IMR-90 (cell line): ENCODE results near the gene ARF3. TPM values are rescaled to one million over a fixed set of nuclear protein-coding genes. Genes with fewer than 3 reads are reported as not detected.

ENCODE experiments used
- ATAC-seq: fragments of 200-7000 bp; cut with Tn5 transposase; 2 replicates; pipeline ENCODE4 v1.9.1; 2020; ENCODE audit warnings: low read depth, mild to moderate bottlenecking, moderate library complexity
- BruUV-seq: library from RNA; stranded (reverse); fragments of 400-500 nt; replicated peaks from 2 replicates; lab custom pipeline; 2021; lab: Mats Ljungman, UMichigan
- CTCF ChIA-PET: fragments of 300-600 bp; formaldehyde crosslinking; extraction: SDS; loops from one replicate; lab custom pipeline; 2021; ENCODE audit warnings: antibody characterized with exemption; lab: Yijun Ruan, JAX
- POLR2A ChIA-PET: fragments of 300-600 bp; sonication (Branson Sonifier 250); formaldehyde crosslinking; loops from one replicate; lab custom pipeline; 2022; ENCODE audit warnings: antibody characterized with exemption; ENCODE audit not compliant: unreplicated experiment; lab: Charles Lee
- DNase-seq: peaks from one replicate; pipeline ENCODE4 v3.0.0; 2013
- H2AFZ ChIP-seq: replicated peaks from 2 replicates; pipeline ENCODE3; 2013; ENCODE audit warnings: low read length, mild to moderate bottlenecking; ENCODE audit not compliant: poor library complexity
- H2AK5ac ChIP-seq: 2 replicates; pipeline ENCODE4 v1.6.1; 2013; ENCODE audit warnings: low read depth, low read length, inconsistent platforms
- H2AK9ac ChIP-seq: replicated peaks from 2 replicates; pipeline ENCODE3; 2013; ENCODE audit warnings: mild to moderate bottlenecking, low read depth, low read length, moderate library complexity; ENCODE audit not compliant: poor library complexity
- H2BK120ac ChIP-seq: 2 replicates; pipeline ENCODE4 v1.6.1; 2013; ENCODE audit warnings: low read depth, low read length, inconsistent platforms
- H2BK15ac ChIP-seq: 3 replicates; pipeline ENCODE4 v1.6.1; 2013; ENCODE audit warnings: low read depth, low read length, inconsistent platforms
- H2BK20ac ChIP-seq: 2 replicates; pipeline ENCODE4 v1.6.1; 2013; ENCODE audit warnings: low read depth, mild to moderate bottlenecking, inconsistent platforms, low read length, moderate library complexity
- H2BK5ac ChIP-seq: 2 replicates; pipeline ENCODE4 v1.6.1; 2013; ENCODE audit warnings: mild to moderate bottlenecking, low read depth, low read length, inconsistent platforms; ENCODE audit not compliant: poor library complexity, severe bottlenecking
- H3K14ac ChIP-seq: replicated peaks from 2 replicates; pipeline ENCODE4 v1.6.1; 2013; ENCODE audit warnings: low read depth, low read length, inconsistent platforms
- H3K18ac ChIP-seq: 2 replicates; pipeline ENCODE4 v1.6.1; 2013; ENCODE audit warnings: low read depth, low read length, control low read depth
- H3K23ac ChIP-seq: 2 replicates; pipeline ENCODE4 v1.6.1; 2013; ENCODE audit warnings: low read depth, low read length, inconsistent platforms
- H3K27ac ChIP-seq: 2 replicates; pipeline ENCODE4 v1.5.1; 2013; ENCODE audit warnings: mild to moderate bottlenecking, control low read depth, low read length; ENCODE audit not compliant: insufficient read depth
- H3K27me3 ChIP-seq: 2 replicates; pipeline ENCODE4 v1.6.1; 2013; ENCODE audit warnings: low read length; ENCODE audit not compliant: control insufficient read depth, insufficient read depth
- H3K36me3 ChIP-seq: 2 replicates; pipeline ENCODE4 v1.6.1; 2013; ENCODE audit warnings: low read length, mixed read lengths; ENCODE audit not compliant: control insufficient read depth, insufficient read depth
- H3K4ac ChIP-seq: 2 replicates; pipeline ENCODE4 v1.6.1; 2013; ENCODE audit warnings: low read depth, low read length, inconsistent platforms
- H3K4me1 ChIP-seq: 2 replicates; pipeline ENCODE4 v1.6.1; 2013; ENCODE audit warnings: low read length, mixed read lengths; ENCODE audit not compliant: control insufficient read depth, insufficient read depth
- H3K4me2 ChIP-seq: 2 replicates; pipeline ENCODE4 v1.6.1; 2013; ENCODE audit warnings: low read depth, mild to moderate bottlenecking, control low read depth, low read length, moderate library complexity
- H3K4me3 ChIP-seq: 2 replicates; pipeline ENCODE4 v1.5.1; 2013; ENCODE audit warnings: low read depth, mild to moderate bottlenecking, control low read depth, low read length, moderate library complexity; ENCODE audit not compliant: insufficient read depth
- H3K56ac ChIP-seq: 2 replicates; pipeline ENCODE4 v1.6.1; 2013; ENCODE audit warnings: low read length, inconsistent platforms; ENCODE audit not compliant: insufficient read depth; ENCODE audit errors: extremely low read depth
- H3K79me1 ChIP-seq, 2 experiments: 2 replicates each; pipeline ENCODE4 v1.6.1; 2013; ENCODE audit warnings: low read length in 2 of 2, inconsistent platforms in 1 of 2, low read depth in 1 of 2
- H3K9ac ChIP-seq: 2 replicates; pipeline ENCODE4 v1.6.1; 2013; ENCODE audit warnings: low read depth, low read length, control low read depth
- H3K9me1 ChIP-seq: 2 replicates; pipeline ENCODE4 v1.6.1; 2013; ENCODE audit warnings: low read length, inconsistent platforms; ENCODE audit not compliant: insufficient read depth
- H3K9me3 ChIP-seq: 2 replicates; pipeline ENCODE4 v1.6.1; 2013; ENCODE audit warnings: low read length; ENCODE audit not compliant: control insufficient read depth, insufficient read depth
- H4K20me1 ChIP-seq: 2 replicates; pipeline ENCODE4 v1.6.1; 2013; ENCODE audit warnings: low read length, inconsistent platforms; ENCODE audit not compliant: insufficient read depth
- H4K5ac ChIP-seq: 2 replicates; pipeline ENCODE4 v1.6.1; 2013; ENCODE audit warnings: mild to moderate bottlenecking, low read depth, low read length, control low read depth
- H4K8ac ChIP-seq, 2 experiments: 2 replicates each; pipeline ENCODE4 v1.6.1; 2013; ENCODE audit warnings: low read depth in 2 of 2, low read length in 2 of 2, control low read depth in 1 of 2, inconsistent platforms in 1 of 2
- H4K91ac ChIP-seq: 2 replicates; pipeline ENCODE4 v1.6.1; 2013; ENCODE audit warnings: low read depth, low read length, inconsistent platforms; ENCODE audit not compliant: insufficient read depth
- BHLHE40 ChIP-seq: fragments of 150-350 bp; IDR thresholded peaks from 2 replicates; pipeline ENCODE4 v1.6.1; 2016; ENCODE audit warnings: mild to moderate bottlenecking, low read depth, low read length
- POLR2A ChIP-seq: IDR thresholded peaks from 2 replicates; pipeline ENCODE4 v1.6.1; 2012; ENCODE audit warnings: mild to moderate bottlenecking, low read depth, low read length
- RCOR1 ChIP-seq: IDR thresholded peaks from 2 replicates; pipeline ENCODE4 v1.6.1; 2012; ENCODE audit warnings: mild to moderate bottlenecking, low read length, improper control_type of control experiment; ENCODE audit not compliant: insufficient replicate concordance
- WGBS, 2 experiments: methylation state at CpG; one replicate each; pipeline versions ENCODE4 v1.1.5 to v1.1.7; 2013; ENCODE audit warnings: missing lambda C conversion rate in 2 of 2; ENCODE audit not compliant: insufficient read length in 1 of 2; ENCODE audit errors: extremely low coverage in 2 of 2; 5-methylcytosine and 5-hydroxymethylcytosine counted together
- dilution Hi-C: fragments of 300-500 bp; cut with HindIII; formaldehyde crosslinking; loops from one replicate; pipeline ENCODE4 v1.14.3; 2018; ENCODE audit warnings: low sequenced_read_pairs; ENCODE audit not compliant: unreplicated experiment
- in situ Hi-C: fragments of 300-500 bp; cut with MboI; formaldehyde crosslinking; loops from 3 replicates; pipeline ENCODE4 v1.14.3; 2019; ENCODE audit warnings: low sequenced_read_pairs, inconsistent platforms, mixed read lengths
- intact Hi-C: fragments of 100-400 bp; cut with micrococcal nuclease; formaldehyde crosslinking; loops from 2 replicates; pipeline ENCODE4 v1.10.0; 2022
- polyA plus RNA-seq, 3 experiments: library from polyadenylated mRNA; depleted of rRNA; stranded (reverse); fragments of >200 nt; gene quantifications; 2 replicates each; pipeline ENCODE4 v1.2.3, GENCODE V29; 2012; ENCODE audit warnings: low replicate concordance in 1 of 3
- total RNA-seq: library from RNA; depleted of rRNA; stranded (reverse); fragments of >200 nt; gene quantifications from 2 replicates; pipeline ENCODE4 v1.2.3, GENCODE V29; 2012
- TF ChIP-seq, protein P1 (sequence below): conservative IDR thresholded peaks from 2 replicates; pipeline ENCODE4 v1.5.1; 2012; ENCODE audit warnings: mild to moderate bottlenecking, low read depth, low read length, improper control_type of control experiment

Gene ARF3
- total and polyA plus RNA-seq, 2 of the 4 experiments (the other 2 are of a cell fraction): 97.7 to 198 TPM

DNA sequence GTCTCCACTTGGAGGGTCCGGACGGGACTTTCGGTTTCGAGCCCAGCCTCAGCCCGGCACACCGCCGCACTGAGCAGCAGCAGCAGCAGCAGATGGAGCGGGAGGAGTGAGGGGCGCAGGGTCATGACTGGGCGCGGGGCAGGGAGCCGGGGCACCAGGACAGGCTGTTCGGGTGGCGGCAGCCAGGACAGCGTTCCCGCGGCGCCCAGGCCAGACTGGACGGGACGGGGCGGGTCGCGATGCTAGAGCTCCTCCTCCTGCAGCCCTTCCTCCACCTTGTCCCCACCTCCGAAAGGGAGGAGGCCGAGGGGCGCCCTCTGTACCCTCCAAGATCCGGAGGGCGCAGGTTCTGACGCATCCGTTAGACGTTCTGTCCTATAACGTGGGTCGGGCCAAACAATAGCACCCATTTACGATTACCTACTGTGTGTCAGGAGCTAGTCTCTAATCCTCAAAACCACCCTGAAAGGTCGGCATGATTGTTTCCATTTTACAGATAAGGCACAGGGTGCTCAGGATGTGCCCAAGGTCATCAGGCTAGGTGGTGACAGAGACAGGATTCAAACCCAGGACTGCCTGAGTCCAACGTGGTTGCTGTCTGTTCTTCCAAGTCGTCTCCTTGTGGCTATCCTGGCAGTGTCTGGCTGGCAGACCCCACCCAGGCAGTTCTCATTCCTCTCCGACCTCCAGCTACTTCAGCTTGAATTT, 31.8 kb downstream of the ARF3 start, which contains the start of gene FKBP11:
Gene FKBP11 (minus strand): TSS at position 189 of the 708 bp plus-strand sequence. CDS start 64 bp downstream, at position 125.
- Histone ChIP-seq H2BK5ac (peak within 1 kb of the TSS; percentile 27), H3K9ac (peak within 1 kb of the TSS; percentile 82), H3K27ac (peak within 1 kb of the TSS; percentile 56), H2AFZ (peak within 1 kb of the TSS; percentile 90), H3K36me3 (peaks cover 16% of the 10 kb centered on the region), H2BK15ac (peak within 1 kb of the TSS; percentile 77), H4K8ac (peak within 1 kb of the TSS; percentile 8 to 93; a peak in 3 of 4 replicates), H4K91ac (peak within 1 kb of the TSS; percentile 83), H2AK9ac (peak within 1 kb of the TSS; percentile 94), H3K14ac (peak within 1 kb of the TSS; percentile 96), H3K4me3 (peak within 1 kb of the TSS; percentile 90), H3K79me1 (peaks cover 11 to 47% of the 10 kb centered on the region in 2 experiments; a peak in 3 of 4 replicates), H3K9me3 (no peaks in the 10 kb centered on the region), H2BK20ac (peak within 1 kb of the TSS; percentile 67), H2AK5ac (peak within 1 kb of the TSS; percentile 98), H3K4me1 (peaks cover 27% of the 10 kb centered on the region), H3K56ac (peak within 1 kb of the TSS; percentile 79), H3K4me2 (peak within 1 kb of the TSS; percentile 100), H3K27me3 (no peaks in the 10 kb centered on the region), H2BK120ac (peak within 1 kb of the TSS; percentile 54), H4K5ac (peak within 1 kb of the TSS; percentile 70), H3K18ac (peak within 1 kb of the TSS; percentile 86), H4K20me1 (peaks cover 34% of the 10 kb centered on the region), H3K9me1 (peaks cover 34% of the 10 kb centered on the region), H3K23ac (peak within 1 kb of the TSS; percentile 97), H3K4ac (peak within 1 kb of the TSS; percentile 96)
- dilution Hi-C loops (no loop called here), intact Hi-C loops (loop anchor here (2.0 to 5.0 kb wide), 2 partner anchors 31 to 33 kb away; partner anchors contain the start of gene ARF3), in situ Hi-C loops (no loop called here)
- WGBS, 2 experiments: 13% methylated on average over 18 of the region's 38 CpGs; no CpG with 5 or more reads in 1 of the 2 experiments
- ATAC-seq: peak; percentile 80
- DNase-seq: peak; percentile 26
- ChIA-PET POLR2A (no interaction called here), CTCF (interaction anchor here (1.3 to 1.4 kb wide), 2 partner anchors 11 to 13 kb away, joined by 3 to 4 read pairs; no protein-coding TSS in a partner anchor)
- TF ChIP-seq RCOR1: no peak
- TF ChIP-seq, protein P1, sequence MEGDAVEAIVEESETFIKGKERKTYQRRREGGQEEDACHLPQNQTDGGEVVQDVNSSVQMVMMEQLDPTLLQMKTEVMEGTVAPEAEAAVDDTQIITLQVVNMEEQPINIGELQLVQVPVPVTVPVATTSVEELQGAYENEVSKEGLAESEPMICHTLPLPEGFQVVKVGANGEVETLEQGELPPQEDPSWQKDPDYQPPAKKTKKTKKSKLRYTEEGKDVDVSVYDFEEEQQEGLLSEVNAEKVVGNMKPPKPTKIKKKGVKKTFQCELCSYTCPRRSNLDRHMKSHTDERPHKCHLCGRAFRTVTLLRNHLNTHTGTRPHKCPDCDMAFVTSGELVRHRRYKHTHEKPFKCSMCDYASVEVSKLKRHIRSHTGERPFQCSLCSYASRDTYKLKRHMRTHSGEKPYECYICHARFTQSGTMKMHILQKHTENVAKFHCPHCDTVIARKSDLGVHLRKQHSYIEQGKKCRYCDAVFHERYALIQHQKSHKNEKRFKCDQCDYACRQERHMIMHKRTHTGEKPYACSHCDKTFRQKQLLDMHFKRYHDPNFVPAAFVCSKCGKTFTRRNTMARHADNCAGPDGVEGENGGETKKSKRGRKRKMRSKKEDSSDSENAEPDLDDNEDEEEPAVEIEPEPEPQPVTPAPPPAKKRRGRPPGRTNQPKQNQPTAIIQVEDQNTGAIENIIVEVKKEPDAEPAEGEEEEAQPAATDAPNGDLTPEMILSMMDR: no peak
- no peak for TF ChIP-seq BHLHE40
- TF ChIP-seq POLR2A: peak; percentile 29; the same call in 1 of the 2 replicates
- BruUV-seq: no TSS peak
